ENCODE data around the gene ERMARD.

The ERMARD gene

GRCh38 chr6:169793408-169793807, 42.0 kb downstream of the ERMARD start:
- H3K4me3 ChIP-seq (ENCODE audit: low read depth, low read length) = no peak overlapping the region
- DNase-seq (ENCODE audit: low read depth) = no peak
- TF ChIP-seq, protein P1, sequence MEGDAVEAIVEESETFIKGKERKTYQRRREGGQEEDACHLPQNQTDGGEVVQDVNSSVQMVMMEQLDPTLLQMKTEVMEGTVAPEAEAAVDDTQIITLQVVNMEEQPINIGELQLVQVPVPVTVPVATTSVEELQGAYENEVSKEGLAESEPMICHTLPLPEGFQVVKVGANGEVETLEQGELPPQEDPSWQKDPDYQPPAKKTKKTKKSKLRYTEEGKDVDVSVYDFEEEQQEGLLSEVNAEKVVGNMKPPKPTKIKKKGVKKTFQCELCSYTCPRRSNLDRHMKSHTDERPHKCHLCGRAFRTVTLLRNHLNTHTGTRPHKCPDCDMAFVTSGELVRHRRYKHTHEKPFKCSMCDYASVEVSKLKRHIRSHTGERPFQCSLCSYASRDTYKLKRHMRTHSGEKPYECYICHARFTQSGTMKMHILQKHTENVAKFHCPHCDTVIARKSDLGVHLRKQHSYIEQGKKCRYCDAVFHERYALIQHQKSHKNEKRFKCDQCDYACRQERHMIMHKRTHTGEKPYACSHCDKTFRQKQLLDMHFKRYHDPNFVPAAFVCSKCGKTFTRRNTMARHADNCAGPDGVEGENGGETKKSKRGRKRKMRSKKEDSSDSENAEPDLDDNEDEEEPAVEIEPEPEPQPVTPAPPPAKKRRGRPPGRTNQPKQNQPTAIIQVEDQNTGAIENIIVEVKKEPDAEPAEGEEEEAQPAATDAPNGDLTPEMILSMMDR (IDR thresholded peaks at IDR 0.05; ENCODE audit: control insufficient read depth, extremely low read depth, insufficient read depth) = no peak

DNA sequence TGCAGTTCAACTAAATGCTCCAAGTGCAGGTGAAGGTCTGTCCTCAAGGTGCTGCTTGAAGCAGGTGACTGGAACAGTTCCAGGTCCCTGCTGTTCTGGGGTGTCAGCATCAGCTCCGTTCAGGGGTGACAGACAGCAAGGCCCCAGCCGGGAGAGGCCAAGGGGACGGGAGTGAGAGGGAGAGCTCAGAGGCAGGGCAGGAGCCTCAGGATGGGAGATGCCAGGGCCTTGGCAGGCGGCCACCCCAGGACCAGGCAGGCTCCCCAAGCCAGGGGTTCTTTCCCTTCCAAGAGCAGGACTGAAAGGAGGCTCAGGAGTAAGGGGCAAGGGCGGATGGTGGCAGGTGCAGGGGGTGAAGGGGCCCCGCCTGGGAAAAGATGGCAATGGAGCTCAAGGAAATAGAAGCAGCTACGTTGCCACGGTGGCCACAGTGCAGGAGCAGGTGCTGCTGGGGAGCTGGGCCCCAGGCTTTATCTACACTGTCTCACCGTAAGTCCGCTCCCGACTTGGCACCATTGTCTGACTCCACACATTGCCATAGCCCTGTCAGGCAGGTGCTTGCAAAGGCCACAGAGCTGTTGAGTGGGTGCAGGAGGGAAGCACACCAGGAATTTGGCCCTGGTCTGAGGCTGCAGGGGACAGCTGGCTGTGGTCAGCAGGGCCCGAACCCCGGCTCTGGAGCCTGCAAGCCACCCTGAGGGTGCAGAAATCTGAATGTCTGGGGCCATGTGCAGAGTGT, 43.1 kb downstream of the ERMARD start:
- DNase-seq (ENCODE audit: low read depth) = no peak
- TF ChIP-seq, protein P1 (IDR thresholded peaks at IDR 0.05; ENCODE audit: control insufficient read depth, extremely low read depth, insufficient read depth) = no peak
- H3K4me3 ChIP-seq (ENCODE audit: low read depth, low read length) = no peak overlapping the region

DNA sequence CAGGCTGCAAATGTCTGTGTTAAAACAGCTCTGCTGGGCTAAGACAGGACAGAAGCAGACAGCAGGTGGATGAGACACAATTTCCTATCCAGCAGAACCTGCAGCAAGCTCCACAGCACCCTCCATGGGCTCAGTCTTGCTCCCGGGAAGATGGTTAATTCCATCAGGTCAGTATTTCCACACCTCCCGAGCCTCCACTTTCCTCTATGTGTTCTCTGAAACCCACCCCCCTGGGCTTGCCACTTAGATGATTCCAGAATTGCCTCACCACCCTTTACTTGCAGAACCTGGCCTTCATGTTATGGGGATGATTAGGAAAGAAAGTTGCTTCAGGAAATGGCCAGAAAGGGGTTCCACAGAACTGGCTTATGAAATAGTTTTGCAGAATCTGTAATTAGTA, 43.8 kb downstream of the ERMARD start:
- TF ChIP-seq, protein P1 (IDR thresholded peaks at IDR 0.05; ENCODE audit: control insufficient read depth, extremely low read depth, insufficient read depth) = no peak
- DNase-seq (ENCODE audit: low read depth) = no peak
- no peak overlapping the region for H3K4me3 ChIP-seq (ENCODE audit: low read depth, low read length)

DNA sequence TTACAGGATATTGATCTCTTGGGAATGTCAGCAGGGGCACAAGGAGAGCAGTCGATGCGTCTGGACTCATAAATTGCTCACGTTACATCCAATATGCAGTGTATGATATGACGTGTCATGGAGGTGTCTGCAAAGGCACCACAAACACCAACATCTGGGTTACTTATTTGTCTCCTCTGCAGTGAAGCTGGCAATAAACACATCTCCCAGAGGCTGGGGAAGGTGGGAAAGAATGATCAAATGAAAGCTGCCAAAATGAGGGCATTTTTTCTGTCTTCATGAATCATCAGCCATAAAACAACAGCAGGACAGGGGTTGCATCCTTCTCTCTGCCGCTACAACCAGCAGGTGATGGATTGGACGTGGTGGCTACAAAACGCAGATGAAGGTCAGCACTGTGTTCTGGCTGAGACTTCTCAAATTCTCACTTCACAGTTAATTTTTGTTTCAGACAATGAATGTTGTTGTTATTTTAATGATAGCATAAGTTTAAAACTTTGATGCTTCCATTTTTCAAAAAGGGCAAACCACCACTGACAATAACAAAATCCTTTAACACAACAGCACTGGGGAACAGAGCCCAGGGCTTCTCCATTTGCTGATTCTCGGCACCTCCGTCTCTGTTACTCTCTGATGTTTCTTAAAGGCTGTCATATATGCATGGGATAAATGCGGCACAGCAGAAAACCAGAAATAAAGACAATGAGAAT, 47.5 kb downstream of the ERMARD start:
- no peak for DNase-seq (ENCODE audit: low read depth)
- TF ChIP-seq, protein P1 (IDR thresholded peaks at IDR 0.05; ENCODE audit: control insufficient read depth, extremely low read depth, insufficient read depth) = no peak
- H3K4me3 ChIP-seq (ENCODE audit: low read depth, low read length) = no peak overlapping the region

- no peak for DNase-seq (ENCODE audit: low read depth)
- TF ChIP-seq, protein P1 (IDR thresholded peaks at IDR 0.05; ENCODE audit: control insufficient read depth, extremely low read depth, insufficient read depth) = 0 out of 2 replicates have a peak, but pooled peaks have one; percentile 12
- no peak overlapping the region for H3K4me3 ChIP-seq (ENCODE audit: low read depth, low read length)
Measured at GRCh38 chr6:169799474-169799926, 48.1 kb downstream of the ERMARD start.

DNA sequence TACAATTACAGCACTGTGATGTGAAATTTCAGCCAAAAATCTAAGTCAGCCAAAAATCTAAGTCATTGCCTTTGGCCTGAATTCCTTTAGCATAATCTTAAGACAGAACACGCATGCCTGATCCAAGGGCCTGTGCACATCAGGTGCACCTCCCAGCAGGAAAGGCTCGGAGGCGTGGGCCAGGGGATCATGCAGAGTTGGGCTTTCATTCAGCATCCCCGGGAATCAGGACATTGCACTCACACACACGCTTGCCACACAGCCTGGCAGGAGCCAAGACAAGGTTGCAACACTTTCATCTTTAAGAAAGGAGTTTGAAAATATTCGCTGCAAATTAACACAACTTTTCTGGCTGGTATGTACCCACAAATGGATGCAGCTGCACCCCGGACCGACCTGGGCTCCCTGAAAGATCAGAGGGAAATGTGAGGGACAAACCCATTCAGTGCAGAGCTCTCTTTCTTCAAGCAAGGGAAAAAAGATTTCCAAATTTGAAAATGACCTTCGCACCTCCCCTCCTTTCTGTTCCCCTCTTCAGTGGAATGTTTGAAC, 48.8 kb downstream of the ERMARD start:
- H3K4me3 ChIP-seq (ENCODE audit: low read depth, low read length) = no peak overlapping the region
- TF ChIP-seq, protein P1 (IDR thresholded peaks at IDR 0.05; ENCODE audit: control insufficient read depth, extremely low read depth, insufficient read depth) = no peak
- DNase-seq (ENCODE audit: low read depth) = no peak
